ENCODE measurements around the gene APOA4. TPM values are rescaled to one million over a fixed set of nuclear protein-coding genes. Genes with fewer than 3 reads are reported as not detected.

The APOA4 gene
- total and polyA plus RNA-seq, 2 donors: 0.06 TPM; not detected in 1

GRCh38 chr11:116793772-116794097 is 29.4 kb downstream of the APOA4 start:
- Histone ChIP-seq H3K27ac (ENCODE audit: low read depth) (no peak overlapping the region), H3K4me1 (ENCODE audit: insufficient read depth) (no peaks in the 10 kb centered on the region), H3K36me3 (ENCODE audit: insufficient read depth) (no peaks in the 10 kb centered on the region), H3K4me3 (ENCODE audit: low read depth, low read length) (no peak overlapping the region)
- DNase-seq (ENCODE audit: extremely low spot score): no peak
- 98% methylated on average over 1 of the region's 1 CpG for WGBS

- no peak overlapping the region for H3K4me3 ChIP-seq (ENCODE audit: low read depth, low read length)
- no peaks in the 10 kb centered on the region for H3K4me1 ChIP-seq (ENCODE audit: insufficient read depth)
- WGBS: 80% methylated on average over 8 of the region's 8 CpGs
- no peak overlapping the region for H3K27ac ChIP-seq (ENCODE audit: low read depth)
- DNase-seq (ENCODE audit: extremely low spot score): no peak
- H3K36me3 ChIP-seq (ENCODE audit: insufficient read depth): no peaks in the 10 kb centered on the region
Measured at GRCh38 chr11:116792869-116793771, 30.0 kb downstream of the APOA4 start.

GRCh38 chr11:116792144-116792868 is 30.8 kb downstream of the APOA4 start:
- no peak for DNase-seq (ENCODE audit: extremely low spot score)
- 75% methylated on average over 8 of the region's 8 CpGs for WGBS
- no peak overlapping the region for H3K4me3 ChIP-seq (ENCODE audit: low read depth, low read length)
- no peaks in the 10 kb centered on the region for H3K36me3 ChIP-seq (ENCODE audit: insufficient read depth)
- H3K27ac ChIP-seq (ENCODE audit: low read depth): no peak overlapping the region
- H3K4me1 ChIP-seq (ENCODE audit: insufficient read depth): no peaks in the 10 kb centered on the region

GRCh38 chr11:116791813-116792143 is 31.3 kb downstream of the APOA4 start, which contains the start of gene APOA5:
TSS of gene APOA5 (minus strand) at chr11:116791879. CDS start at chr11:116791860, 19 bp downstream.
- Histone ChIP-seq H3K36me3 (ENCODE audit: insufficient read depth) (no peaks in the 10 kb centered on the region), H3K4me1 (ENCODE audit: insufficient read depth) (no peaks in the 10 kb centered on the region), H3K4me3 (ENCODE audit: low read depth, low read length) (no peak within 1 kb of the TSS), H3K27ac (ENCODE audit: low read depth) (no peak within 1 kb of the TSS)
- WGBS: 90% methylated on average over 7 of the region's 7 CpGs
- DNase-seq (ENCODE audit: extremely low spot score): no peak

- 28% methylated on average over 31 of the region's 31 CpGs for WGBS
- Histone ChIP-seq H3K27ac (ENCODE audit: low read depth) (no peak overlapping the region), H3K4me1 (ENCODE audit: insufficient read depth) (no peaks in the 10 kb centered on the region), H3K36me3 (ENCODE audit: insufficient read depth) (no peaks in the 10 kb centered on the region), H3K4me3 (ENCODE audit: low read depth, low read length) (no peak overlapping the region)
- no peak for DNase-seq (ENCODE audit: extremely low spot score)
Measured at GRCh38 chr11:116791002-116791812, 31.9 kb downstream of the APOA4 start.

GRCh38 chr11:116790167-116791001 is 32.7 kb downstream of the APOA4 start:
- no peak overlapping the region for H3K4me3 ChIP-seq (ENCODE audit: low read depth, low read length)
- H3K27ac ChIP-seq (ENCODE audit: low read depth): no peak overlapping the region
- no peak for DNase-seq (ENCODE audit: extremely low spot score)
- 83% methylated on average over 53 of the region's 53 CpGs for WGBS
- H3K4me1 ChIP-seq (ENCODE audit: insufficient read depth): no peaks in the 10 kb centered on the region
- H3K36me3 ChIP-seq (ENCODE audit: insufficient read depth): no peaks in the 10 kb centered on the region

- Histone ChIP-seq H3K27ac (ENCODE audit: low read depth) (no peak overlapping the region), H3K36me3 (ENCODE audit: insufficient read depth) (no peaks in the 10 kb centered on the region), H3K4me1 (ENCODE audit: insufficient read depth) (no peaks in the 10 kb centered on the region), H3K4me3 (ENCODE audit: low read depth, low read length) (no peak overlapping the region)
- WGBS: 87% methylated on average over 4 of the region's 4 CpGs
- no peak for DNase-seq (ENCODE audit: extremely low spot score)
Measured at GRCh38 chr11:116788975-116789374, 34.1 kb downstream of the APOA4 start.

- 52% methylated on average over 4 of the region's 4 CpGs for WGBS
- H3K4me3 ChIP-seq (ENCODE audit: low read depth, low read length): peak overlapping the region; percentile 89
- no peaks in the 10 kb centered on the region for H3K4me1 ChIP-seq (ENCODE audit: insufficient read depth)
- no peaks in the 10 kb centered on the region for H3K36me3 ChIP-seq (ENCODE audit: insufficient read depth)
- DNase-seq (ENCODE audit: extremely low spot score): no peak
- H3K27ac ChIP-seq (ENCODE audit: low read depth): no peak overlapping the region
Measured at GRCh38 chr11:116788534-116788933, 34.6 kb downstream of the APOA4 start.

GRCh38 chr11:116787786-116788486 is 35.2 kb downstream of the APOA4 start, which contains the start of gene ZPR1:
TSS of gene ZPR1 (minus strand) at chr11:116788023. CDS start at chr11:116787990, 33 bp downstream.
- H3K27ac ChIP-seq (ENCODE audit: low read depth): peak within 1 kb of the TSS; percentile 65
- H3K36me3 ChIP-seq (ENCODE audit: insufficient read depth): no peaks in the 10 kb centered on the region
- H3K4me3 ChIP-seq (ENCODE audit: low read depth, low read length): peak within 1 kb of the TSS; percentile 89
- peak; percentile 76 for DNase-seq (ENCODE audit: extremely low spot score)
- WGBS: under 1% methylated on average over 56 of the region's 56 CpGs
- H3K4me1 ChIP-seq (ENCODE audit: insufficient read depth): no peaks in the 10 kb centered on the region

- no peak overlapping the region for H3K27ac ChIP-seq (ENCODE audit: low read depth)
- peak overlapping the region; percentile 89 for H3K4me3 ChIP-seq (ENCODE audit: low read depth, low read length)
- under 1% methylated on average over 15 of the region's 15 CpGs for WGBS
- no peak for DNase-seq (ENCODE audit: extremely low spot score)
- H3K4me1 ChIP-seq (ENCODE audit: insufficient read depth): no peaks in the 10 kb centered on the region
- no peaks in the 10 kb centered on the region for H3K36me3 ChIP-seq (ENCODE audit: insufficient read depth)
Measured at GRCh38 chr11:116787436-116787785, 35.7 kb downstream of the APOA4 start.

GRCh38 chr11:116786966-116787365 is 36.1 kb downstream of the APOA4 start:
- no peak for DNase-seq (ENCODE audit: extremely low spot score)
- Histone ChIP-seq H3K4me1 (ENCODE audit: insufficient read depth) (no peaks in the 10 kb centered on the region), H3K4me3 (ENCODE audit: low read depth, low read length) (peak overlapping the region; percentile 89), H3K27ac (ENCODE audit: low read depth) (no peak overlapping the region), H3K36me3 (ENCODE audit: insufficient read depth) (no peaks in the 10 kb centered on the region)
- WGBS: 61% methylated on average over 5 of the region's 5 CpGs

- no peak overlapping the region for H3K4me3 ChIP-seq (ENCODE audit: low read depth, low read length)
- DNase-seq (ENCODE audit: extremely low spot score): no peak
- no peaks in the 10 kb centered on the region for H3K36me3 ChIP-seq (ENCODE audit: insufficient read depth)
- no peak overlapping the region for H3K27ac ChIP-seq (ENCODE audit: low read depth)
- WGBS: 93% methylated on average over 2 of the region's 2 CpGs
- no peaks in the 10 kb centered on the region for H3K4me1 ChIP-seq (ENCODE audit: insufficient read depth)
Measured at GRCh38 chr11:116786326-116786725, 36.8 kb downstream of the APOA4 start.

Measured in urinary bladder (tissue), 4 donors.